Dermis lymphatic vessel endothelial cell (primary cell): ENCODE measurements around the gene SENP3. TPM values are rescaled to one million over a fixed set of nuclear protein-coding genes. Genes with fewer than 3 reads are reported as not detected.

ENCODE experiments used
- total RNA-seq: library from RNA; depleted of rRNA; stranded (reverse); fragments of >200 nt; gene quantifications from 2 replicates; pipeline ENCODE4 v1.2.1, GENCODE V29; 2014

The SENP3 gene
- total RNA-seq, result 58.6 and 71.4 TPM in 2 replicates

DNA sequence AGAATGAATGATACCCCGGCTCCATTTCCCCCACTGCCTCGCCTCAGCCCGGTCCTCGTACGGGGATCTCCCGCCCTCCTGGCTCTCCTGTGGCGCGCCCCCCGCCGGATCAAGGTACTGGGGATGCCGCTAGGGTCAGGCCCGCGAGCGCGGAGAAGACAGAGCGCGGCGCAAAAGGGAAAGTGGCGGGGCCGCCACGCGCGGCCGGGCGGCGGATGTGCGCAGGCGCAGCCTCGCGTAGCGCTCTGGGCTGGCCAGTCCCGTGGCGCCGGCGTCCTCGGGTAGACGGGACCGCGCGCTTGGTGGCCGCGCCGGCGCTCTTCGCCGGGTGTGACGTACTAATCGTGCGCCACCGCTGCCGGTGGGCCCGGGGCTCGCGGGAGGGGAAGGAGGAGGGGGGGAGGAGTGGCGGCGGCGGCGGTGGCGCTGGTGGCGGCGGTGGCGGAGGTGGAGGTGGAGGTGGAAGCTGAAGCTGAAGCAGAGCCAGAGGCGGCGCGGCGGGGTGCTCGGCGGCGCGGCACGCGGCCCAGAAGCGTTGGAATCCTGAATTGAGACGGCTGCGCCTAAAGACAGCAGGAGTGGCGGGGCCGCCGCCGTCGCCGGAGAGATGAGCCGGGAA is at the start of gene SENP3:
Gene SENP3 (plus strand): TSS at position 331 of the 619 bp plus-strand sequence. CDS start 1,158 bp downstream, outside the sequence.

DNA sequence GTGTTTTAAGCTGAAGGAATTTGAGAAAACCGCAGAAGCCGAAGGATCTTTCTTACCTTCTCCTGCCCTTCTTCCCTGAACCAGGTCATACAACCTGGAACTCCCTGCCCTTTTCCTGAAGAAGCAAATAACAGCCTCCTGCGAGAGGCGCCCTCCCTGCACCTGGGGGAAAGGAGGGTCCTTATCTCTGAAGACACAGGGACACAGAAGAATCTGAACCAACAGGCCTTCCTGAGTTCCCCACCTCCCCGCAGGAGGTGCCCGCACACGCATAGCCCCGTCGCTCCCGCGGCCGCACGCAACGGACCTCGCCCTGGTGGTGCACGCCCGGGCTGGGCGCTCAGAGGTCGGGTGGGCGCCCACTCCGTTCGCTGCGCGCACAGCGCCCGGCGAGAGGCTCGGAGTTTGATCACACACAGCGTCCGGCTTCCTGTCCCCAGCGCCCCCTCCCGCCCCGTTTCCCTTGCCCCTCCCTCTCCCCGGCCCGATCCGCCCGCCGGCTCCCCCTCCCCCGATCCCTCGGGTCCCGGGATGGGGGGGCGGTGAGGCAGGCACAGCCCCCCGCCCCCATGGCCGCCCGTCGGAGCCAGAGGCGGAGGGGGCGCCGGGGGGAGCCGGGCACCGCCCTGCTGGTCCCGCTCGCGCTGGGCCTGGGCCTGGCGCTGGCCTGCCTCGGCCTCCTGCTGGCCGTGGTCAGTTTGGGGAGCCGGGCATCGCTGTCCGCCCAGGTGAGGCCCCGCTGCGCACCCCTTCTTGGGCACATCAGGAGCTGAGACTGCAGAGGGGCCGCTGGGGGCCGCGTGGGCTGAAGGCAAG is 12.9 kb upstream of the SENP3 start, which contains the start of gene TNFSF12:
Gene TNFSF12 (plus strand): TSS at position 474 of the 816 bp plus-strand sequence. CDS start 96 bp downstream, at position 570.

DNA sequence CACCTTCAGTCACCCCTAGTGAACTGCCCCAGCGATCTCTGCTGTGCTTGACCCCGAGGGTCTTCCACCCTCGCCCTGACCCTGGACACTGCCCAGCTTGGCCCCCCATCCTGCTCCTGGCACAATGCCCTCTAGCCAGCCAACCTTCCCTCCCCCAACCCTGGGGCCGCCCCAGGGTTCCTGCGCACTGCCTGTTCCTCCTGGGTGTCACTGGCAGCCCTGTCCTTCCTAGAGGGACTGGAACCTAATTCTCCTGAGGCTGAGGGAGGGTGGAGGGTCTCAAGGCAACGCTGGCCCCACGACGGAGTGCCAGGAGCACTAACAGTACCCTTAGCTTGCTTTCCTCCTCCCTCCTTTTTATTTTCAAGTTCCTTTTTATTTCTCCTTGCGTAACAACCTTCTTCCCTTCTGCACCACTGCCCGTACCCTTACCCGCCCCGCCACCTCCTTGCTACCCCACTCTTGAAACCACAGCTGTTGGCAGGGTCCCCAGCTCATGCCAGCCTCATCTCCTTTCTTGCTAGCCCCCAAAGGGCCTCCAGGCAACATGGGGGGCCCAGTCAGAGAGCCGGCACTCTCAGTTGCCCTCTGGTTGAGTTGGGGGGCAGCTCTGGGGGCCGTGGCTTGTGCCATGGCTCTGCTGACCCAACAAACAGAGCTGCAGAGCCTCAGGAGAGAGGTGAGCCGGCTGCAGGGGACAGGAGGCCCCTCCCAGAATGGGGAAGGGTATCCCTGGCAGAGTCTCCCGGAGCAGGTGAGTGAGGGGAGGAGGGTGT is 3.0 kb upstream of the SENP3 start, which contains the start of gene TNFSF13:
Gene TNFSF13 (plus strand): TSS at position 207 of the 776 bp plus-strand sequence. CDS start 290 bp downstream, at position 497.

GRCh38 chr17:7579001-7579833 is 17.5 kb downstream of the SENP3 start, which contains the start of gene CD68:
Gene CD68, plus strand, starts transcription at chr17:7579638. Its CDS starts 40 bp downstream, at chr17:7579678.

GRCh38 chr17:7583253-7584109 is 21.8 kb downstream of the SENP3 start, which contains the start of gene MPDU1:
Gene MPDU1, plus strand, starts transcription at chr17:7583852. Its CDS starts 11 bp downstream, at chr17:7583863.

DNA sequence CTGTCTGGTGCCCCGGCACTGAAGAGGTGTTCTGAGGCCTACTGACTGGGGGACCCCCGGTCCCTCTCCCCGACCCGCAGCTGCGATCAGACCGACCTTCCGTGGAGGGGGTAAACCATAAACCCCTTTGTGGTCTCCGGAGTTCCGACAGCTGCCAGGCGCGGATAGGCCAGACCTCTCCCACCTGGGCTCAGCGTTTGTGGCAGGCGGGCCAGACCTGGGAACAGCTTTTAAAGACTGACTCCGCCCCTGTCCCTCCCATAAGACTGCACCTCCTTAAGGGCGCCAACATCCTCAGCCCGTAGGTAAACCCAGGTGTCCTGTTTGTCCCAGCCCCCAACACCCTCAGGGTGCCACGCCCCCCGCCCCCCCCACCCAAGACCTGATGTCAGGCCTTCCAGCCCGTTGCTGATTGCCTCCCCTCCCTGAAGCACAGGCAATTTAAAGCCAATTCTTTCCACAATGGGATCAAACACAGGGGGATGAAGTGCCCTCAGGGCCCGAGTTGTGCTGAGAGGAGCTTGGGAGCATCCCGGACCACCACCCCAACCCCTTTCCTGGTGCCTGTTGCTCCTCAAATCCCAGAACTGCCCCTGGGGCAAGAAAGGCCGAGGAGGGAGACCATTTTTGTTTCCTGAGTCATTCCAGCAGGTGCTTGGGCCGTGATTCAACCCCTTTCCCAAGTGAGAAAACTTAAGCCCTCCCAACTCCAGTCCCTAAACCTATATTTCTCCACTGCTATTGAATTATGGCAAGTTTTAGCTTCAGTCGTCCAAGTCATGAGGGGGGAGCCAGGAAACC is 28.4 kb downstream of the SENP3 start, which contains the start of gene SOX15:
Gene SOX15 (minus strand): TSS at position 204 of the 801 bp plus-strand sequence. CDS start 418 bp downstream, outside the sequence.

DNA sequence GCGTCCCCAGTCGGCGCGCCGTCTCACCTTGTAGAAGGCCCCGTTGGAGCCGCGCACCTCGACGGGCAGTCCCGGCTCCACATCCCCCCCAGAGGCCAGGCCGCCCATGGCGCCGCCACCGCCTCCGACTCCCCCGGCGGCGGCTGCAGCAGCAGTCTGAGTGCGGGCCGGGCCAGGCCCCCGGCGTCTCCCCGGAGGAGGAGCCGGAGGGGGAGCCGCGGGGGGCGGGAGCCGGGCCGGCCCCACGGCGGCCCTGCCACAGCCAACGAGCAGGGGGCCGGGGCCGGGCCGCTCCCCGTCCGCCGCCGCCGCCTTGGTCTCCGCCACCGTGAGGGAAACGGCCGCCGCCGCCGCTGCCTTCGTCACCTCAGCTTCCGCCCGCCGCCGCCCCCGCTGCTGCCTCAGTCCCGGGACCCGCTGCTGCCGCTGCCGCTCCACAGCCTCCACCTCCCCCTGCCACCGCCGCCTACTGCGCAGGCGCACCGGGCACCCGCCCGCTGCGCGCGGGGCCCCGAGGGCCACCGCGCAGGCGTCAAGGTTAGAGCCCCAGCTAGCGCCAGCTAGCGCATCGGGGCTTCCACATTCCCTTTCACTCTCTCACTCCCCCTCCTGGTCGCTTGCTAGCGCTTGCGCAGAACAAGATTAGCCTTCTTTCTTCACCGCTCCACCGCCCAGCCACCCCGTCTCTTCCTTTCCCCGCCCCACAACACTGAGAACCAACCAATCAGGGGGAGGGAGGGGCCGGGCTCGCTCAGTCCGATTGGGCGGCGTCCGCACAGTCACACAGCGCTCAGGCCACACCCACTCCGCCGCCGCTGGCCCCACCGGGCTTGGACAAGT is 52.9 kb downstream of the SENP3 start, which contains the start of gene FXR2:
Gene FXR2 (minus strand): TSS at position 473 of the 840 bp plus-strand sequence. CDS start 365 bp downstream, at position 108.

Other genes with a start within 250 kb of the SENP3 start
- gene GPS2, start 246.6 kb upstream of the SENP3 start, total RNA-seq, result 25.7 and 28.0 TPM in 2 replicates
- 9.8 and 13.7 TPM in 2 replicates for gene NEURL4, start 232.6 kb upstream of the SENP3 start, total RNA-seq
- gene ACAP1, start 225.4 kb upstream of the SENP3 start, total RNA-seq, result 0.43 TPM in 1 of 2 replicates, not detected in the other
- gene KCTD11, start 209.8 kb upstream of the SENP3 start, total RNA-seq, result 2.1 and 2.8 TPM in 2 replicates
- gene TMEM95, start 206.8 kb upstream of the SENP3 start, total RNA-seq, result not detected in 2 replicates
- gene TNK1, start 180.8 kb upstream of the SENP3 start, total RNA-seq, result 1.3 and 2.3 TPM in 2 replicates
- gene PLSCR3, start 167.4 kb upstream of the SENP3 start, total RNA-seq, result 15.1 and 15.6 TPM in 2 replicates
- gene TMEM256, start 157.8 kb upstream of the SENP3 start, total RNA-seq, result 144 and 158 TPM in 2 replicates
- 1.2 and 1.3 TPM in 2 replicates for gene NLGN2, start 154.1 kb upstream of the SENP3 start, total RNA-seq
- not detected in 2 replicates for gene SPEM1, start 141.6 kb upstream of the SENP3 start, total RNA-seq
- not detected in 2 replicates for gene SPEM2, start 136.3 kb upstream of the SENP3 start, total RNA-seq
- not detected in 2 replicates for gene SPEM3, start 133.1 kb upstream of the SENP3 start, total RNA-seq
- gene TMEM102, start 126.5 kb upstream of the SENP3 start, total RNA-seq, result 7.6 and 9.8 TPM in 2 replicates
- gene FGF11, start 122.4 kb upstream of the SENP3 start, total RNA-seq, result 0.17 and 0.22 TPM in 2 replicates
- gene CHRNB1, start 116.9 kb upstream of the SENP3 start, total RNA-seq, result 9.9 and 12.0 TPM in 2 replicates
- gene ZBTB4, start 82.3 kb upstream of the SENP3 start, total RNA-seq, result 8.9 and 9.1 TPM in 2 replicates
- not detected in 2 replicates for gene SLC35G6, start 80.5 kb upstream of the SENP3 start, total RNA-seq
- gene POLR2A, start 77.6 kb upstream of the SENP3 start, total RNA-seq, result 68.2 and 79.4 TPM in 2 replicates
- 6.3 and 9.1 TPM in 2 replicates for gene TNFSF12, start 12.9 kb upstream of the SENP3 start, total RNA-seq
- gene TNFSF13, start 3.2 kb upstream of the SENP3 start, total RNA-seq, result 0.22 and 0.34 TPM in 2 replicates
- 0.52 and 0.87 TPM in 2 replicates for gene CD68, start 17.7 kb downstream of the SENP3 start, total RNA-seq
- gene MPDU1, start 21.9 kb downstream of the SENP3 start, total RNA-seq, result 63.9 and 69.2 TPM in 2 replicates
- gene SOX15, start 28.2 kb downstream of the SENP3 start, total RNA-seq, result under 0.01 and 0.11 TPM in 2 replicates
- gene FXR2, start 53.0 kb downstream of the SENP3 start, total RNA-seq, result 30.0 and 33.2 TPM in 2 replicates
- gene SAT2, start 65.9 kb downstream of the SENP3 start, total RNA-seq, result 37.1 and 38.2 TPM in 2 replicates
- gene SHBG, start 68.2 kb downstream of the SENP3 start, total RNA-seq, result 0.11 and 0.26 TPM in 2 replicates
- not detected in 2 replicates for gene ATP1B2, start 89.0 kb downstream of the SENP3 start, total RNA-seq
- gene TP53, start 125.6 kb downstream of the SENP3 start, total RNA-seq, result 26.0 and 36.7 TPM in 2 replicates
- gene WRAP53, start 126.6 kb downstream of the SENP3 start, total RNA-seq, result 4.6 and 4.7 TPM in 2 replicates
- 0.33 and 0.52 TPM in 2 replicates for gene EFNB3, start 143.3 kb downstream of the SENP3 start, total RNA-seq
- under 0.01 and 0.43 TPM in 2 replicates for gene DNAH2, start 155.8 kb downstream of the SENP3 start, total RNA-seq